WERI-Rb-1 (cell line): ENCODE measurements around the gene HACL1.

Experiments used
- DNase-seq: peaks from one replicate; pipeline ENCODE4 v3.0.0-alpha.2; 2020
- H3K27ac ChIP-seq: fragments of 250-450 bp; sonication (Bioruptor Pico); 2 replicates; pipeline ENCODE4 v1.5.1; 2020; ENCODE audit warnings: mild to moderate bottlenecking, moderate library complexity
- H3K27me3 ChIP-seq: fragments of 250-450 bp; sonication (Bioruptor Pico); 2 replicates; pipeline ENCODE4 v1.5.1; 2021; ENCODE audit warnings: mild to moderate bottlenecking, low read depth, moderate library complexity; ENCODE audit not compliant: insufficient read depth, severe bottlenecking
- H3K36me3 ChIP-seq: fragments of 250-450 bp; sonication (Bioruptor Pico); 2 replicates; pipeline ENCODE4 v1.5.1; 2020; ENCODE audit warnings: mild to moderate bottlenecking, moderate library complexity
- H3K4me3 ChIP-seq: 2 replicates; pipeline ENCODE4 v1.5.1; 2011; ENCODE audit warnings: low read depth, mild to moderate bottlenecking, control low read depth, low read length
- H3K9me3 ChIP-seq: fragments of 250-450 bp; sonication (Bioruptor Pico); 2 replicates; pipeline ENCODE4 v1.5.1; 2021; ENCODE audit warnings: mild to moderate bottlenecking, moderate library complexity; ENCODE audit not compliant: severe bottlenecking
- TF ChIP-seq, protein P1 (sequence below): IDR thresholded peaks from 2 replicates; pipeline ENCODE4 v1.5.1; 2011; ENCODE audit warnings: low read depth, mild to moderate bottlenecking, control low read depth, inconsistent platforms, low read length

HACL1 gene

DNA sequence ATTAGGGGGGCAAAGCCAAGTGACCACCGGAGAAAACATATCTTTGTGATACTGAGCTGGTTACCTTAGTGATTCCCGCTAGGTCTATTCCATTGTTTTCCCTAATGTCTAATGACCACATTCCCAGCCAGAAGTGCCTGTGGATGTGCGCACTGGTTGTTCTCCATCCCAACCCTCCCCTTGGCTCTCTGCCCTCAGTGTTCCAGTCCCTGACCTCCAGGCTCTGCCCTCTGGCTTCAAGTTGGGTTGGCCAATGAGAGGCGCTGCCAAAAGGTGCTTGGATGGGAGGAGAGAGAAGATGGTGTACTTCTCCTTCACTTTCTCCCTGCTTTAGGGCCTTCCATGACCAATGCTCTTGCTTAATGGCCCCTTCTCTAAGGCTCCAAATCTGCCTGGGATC is 82.3 kb downstream of the HACL1 start:
- no peak overlapping the region for H3K27ac ChIP-seq
- TF ChIP-seq, protein P1, sequence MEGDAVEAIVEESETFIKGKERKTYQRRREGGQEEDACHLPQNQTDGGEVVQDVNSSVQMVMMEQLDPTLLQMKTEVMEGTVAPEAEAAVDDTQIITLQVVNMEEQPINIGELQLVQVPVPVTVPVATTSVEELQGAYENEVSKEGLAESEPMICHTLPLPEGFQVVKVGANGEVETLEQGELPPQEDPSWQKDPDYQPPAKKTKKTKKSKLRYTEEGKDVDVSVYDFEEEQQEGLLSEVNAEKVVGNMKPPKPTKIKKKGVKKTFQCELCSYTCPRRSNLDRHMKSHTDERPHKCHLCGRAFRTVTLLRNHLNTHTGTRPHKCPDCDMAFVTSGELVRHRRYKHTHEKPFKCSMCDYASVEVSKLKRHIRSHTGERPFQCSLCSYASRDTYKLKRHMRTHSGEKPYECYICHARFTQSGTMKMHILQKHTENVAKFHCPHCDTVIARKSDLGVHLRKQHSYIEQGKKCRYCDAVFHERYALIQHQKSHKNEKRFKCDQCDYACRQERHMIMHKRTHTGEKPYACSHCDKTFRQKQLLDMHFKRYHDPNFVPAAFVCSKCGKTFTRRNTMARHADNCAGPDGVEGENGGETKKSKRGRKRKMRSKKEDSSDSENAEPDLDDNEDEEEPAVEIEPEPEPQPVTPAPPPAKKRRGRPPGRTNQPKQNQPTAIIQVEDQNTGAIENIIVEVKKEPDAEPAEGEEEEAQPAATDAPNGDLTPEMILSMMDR = no peak
- no peak for DNase-seq

DNA sequence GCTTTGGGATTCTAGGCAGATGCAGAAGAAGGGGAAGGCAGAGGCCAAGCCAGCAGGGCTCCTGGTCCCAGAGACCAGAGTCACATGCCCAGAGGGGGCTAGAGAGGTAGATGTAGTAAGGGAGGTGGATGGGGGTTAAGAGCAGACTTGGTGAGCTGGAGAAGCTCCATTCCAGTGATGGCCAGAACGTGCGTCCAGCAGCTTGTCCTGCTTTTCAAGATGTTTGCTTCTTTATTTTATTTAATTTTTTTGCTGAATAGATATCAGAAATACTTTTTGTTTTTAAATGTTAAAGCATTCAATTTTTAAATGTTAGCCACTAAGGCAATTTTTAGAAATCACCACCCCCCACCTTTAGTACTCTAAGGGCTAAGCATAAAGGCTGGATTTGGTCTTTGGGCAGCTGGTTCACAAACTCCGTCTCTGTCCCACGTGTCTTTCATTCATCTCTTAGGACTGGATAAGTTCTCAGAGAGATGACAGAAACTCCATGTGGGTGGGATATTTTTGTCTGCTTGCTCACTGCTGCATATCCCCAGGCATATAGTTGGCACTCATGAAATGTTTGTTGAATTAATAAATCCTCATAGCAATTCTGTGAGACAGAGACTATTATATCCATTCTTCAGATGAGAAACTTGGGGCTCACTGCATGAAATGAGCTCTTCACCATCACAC is 86.6 kb downstream of the HACL1 start:
- TF ChIP-seq, protein P1 = no peak
- no peaks in the 10 kb centered on the region for H3K36me3 ChIP-seq
- no peaks in the 10 kb centered on the region for H3K9me3 ChIP-seq
- no peaks in the 10 kb centered on the region for H3K27me3 ChIP-seq
- no peak overlapping the region for H3K27ac ChIP-seq
- H3K4me3 ChIP-seq = no peak overlapping the region
- no peak for DNase-seq

More for the DNA sequence above, 82.3 kb downstream of the HACL1 start:
- no peaks in the 10 kb centered on the region for H3K9me3 ChIP-seq
- no peaks in the 10 kb centered on the region for H3K27me3 ChIP-seq
- H3K36me3 ChIP-seq = no peaks in the 10 kb centered on the region
- H3K4me3 ChIP-seq = no peak overlapping the region

DNA sequence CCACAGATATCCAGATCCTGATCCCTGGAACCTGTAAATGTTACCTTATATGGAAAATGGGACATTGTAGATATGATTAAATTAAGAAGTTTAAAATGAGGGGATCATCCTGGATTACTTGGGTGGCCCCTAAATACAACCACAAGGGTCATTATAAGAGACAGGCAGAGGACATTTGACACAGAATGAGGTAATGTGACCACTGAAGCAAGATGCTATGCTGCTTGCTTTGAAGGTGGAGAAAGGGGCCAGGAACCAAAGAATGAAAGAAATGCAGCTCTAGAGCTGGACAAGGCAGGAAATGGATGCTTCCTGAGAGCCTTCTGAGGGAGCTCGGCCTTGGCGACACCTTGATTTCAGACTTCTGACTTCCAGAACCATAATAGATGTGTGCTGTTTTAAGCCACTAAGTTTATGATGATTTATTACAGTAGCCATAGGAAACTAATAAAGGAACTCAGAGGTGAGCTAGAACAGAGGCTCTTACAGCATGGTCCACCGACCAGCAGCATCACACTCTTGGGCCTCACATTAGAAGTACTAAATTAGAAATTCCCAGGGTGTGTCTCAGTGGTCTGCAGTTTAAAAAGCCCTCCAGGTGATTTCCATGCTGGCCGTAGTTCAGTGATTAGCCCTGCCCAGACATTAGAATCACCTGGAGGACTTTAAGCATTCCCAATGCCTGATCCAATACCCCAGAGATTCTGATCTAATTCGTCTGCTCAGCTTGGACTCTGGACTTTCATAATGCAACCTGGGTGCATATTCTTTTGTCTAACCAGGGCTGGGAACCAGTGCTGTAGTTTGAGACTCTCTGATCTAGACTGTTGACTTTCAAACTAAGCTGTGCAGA is 87.3 kb downstream of the HACL1 start:
- no peak overlapping the region for H3K27ac ChIP-seq
- H3K27me3 ChIP-seq = no peaks in the 10 kb centered on the region
- no peaks in the 10 kb centered on the region for H3K36me3 ChIP-seq
- no peaks in the 10 kb centered on the region for H3K9me3 ChIP-seq
- TF ChIP-seq, protein P1 = no peak
- DNase-seq = no peak
- no peak overlapping the region for H3K4me3 ChIP-seq

DNA sequence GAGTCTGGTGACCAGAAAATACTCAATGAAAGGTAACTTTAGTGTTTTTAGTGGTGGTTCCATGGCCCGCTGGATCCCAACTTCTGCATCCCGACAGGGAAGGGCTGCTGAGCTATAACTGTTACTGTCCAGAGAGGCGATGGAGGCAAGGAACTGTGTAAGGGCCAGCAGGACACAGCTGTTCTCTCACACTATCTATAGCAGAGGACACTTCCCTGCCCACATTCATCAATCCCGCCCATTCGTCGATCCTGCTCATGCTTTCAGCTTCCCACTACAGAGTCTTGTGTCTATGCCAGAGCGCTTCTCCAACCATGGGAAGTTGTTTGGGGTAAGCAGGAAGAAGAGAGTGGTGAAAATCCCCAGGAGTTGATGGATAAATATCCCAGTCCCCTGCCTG is 88.3 kb downstream of the HACL1 start:
- H3K9me3 ChIP-seq = no peaks in the 10 kb centered on the region
- no peak overlapping the region for H3K27ac ChIP-seq
- no peaks in the 10 kb centered on the region for H3K36me3 ChIP-seq
- DNase-seq = no peak
- H3K4me3 ChIP-seq = no peak overlapping the region
- TF ChIP-seq, protein P1 = no peak
- no peaks in the 10 kb centered on the region for H3K27me3 ChIP-seq

DNA sequence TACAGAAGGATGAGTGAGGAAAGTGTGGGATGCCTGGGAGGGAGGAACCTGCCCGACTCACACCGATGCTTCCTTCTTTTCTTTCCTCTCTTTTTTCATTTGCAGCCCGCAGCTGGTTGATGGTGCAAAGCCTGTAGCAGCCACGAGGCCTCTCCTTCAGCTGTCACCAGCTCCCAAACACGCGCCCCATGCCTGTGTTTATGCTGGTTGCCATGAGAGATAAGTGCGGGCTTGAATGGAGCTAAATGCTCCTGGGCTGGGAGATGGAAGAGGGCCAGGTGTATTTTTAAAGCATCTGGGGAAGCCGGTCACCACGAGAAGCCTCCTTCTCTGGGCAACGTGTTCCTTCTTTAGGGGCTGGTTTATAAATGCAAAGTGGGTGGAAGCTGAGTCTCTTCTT is 89.2 kb downstream of the HACL1 start:
- H3K4me3 ChIP-seq = no peak overlapping the region
- no peaks in the 10 kb centered on the region for H3K9me3 ChIP-seq
- H3K36me3 ChIP-seq = no peaks in the 10 kb centered on the region
- no peaks in the 10 kb centered on the region for H3K27me3 ChIP-seq
- TF ChIP-seq, protein P1 = no peak
- no peak for DNase-seq
- no peak overlapping the region for H3K27ac ChIP-seq
